GM21423 (cell line): ENCODE results near the gene DNAL4.
"Not testable (repeated sequence)": the region's sequence is repeated elsewhere in the genome, so short reads cannot be mapped to it uniquely, and the experiment has no call there.

ENCODE experiments used
- ATAC-seq: cut with Tn5 transposase; IDR thresholded peaks from one replicate; pipeline ENCODE4 v1.9.1; 2021; ENCODE audit warnings: mild to moderate bottlenecking, moderate library complexity; ENCODE audit not compliant: unreplicated experiment

The DNAL4 gene

DNA sequence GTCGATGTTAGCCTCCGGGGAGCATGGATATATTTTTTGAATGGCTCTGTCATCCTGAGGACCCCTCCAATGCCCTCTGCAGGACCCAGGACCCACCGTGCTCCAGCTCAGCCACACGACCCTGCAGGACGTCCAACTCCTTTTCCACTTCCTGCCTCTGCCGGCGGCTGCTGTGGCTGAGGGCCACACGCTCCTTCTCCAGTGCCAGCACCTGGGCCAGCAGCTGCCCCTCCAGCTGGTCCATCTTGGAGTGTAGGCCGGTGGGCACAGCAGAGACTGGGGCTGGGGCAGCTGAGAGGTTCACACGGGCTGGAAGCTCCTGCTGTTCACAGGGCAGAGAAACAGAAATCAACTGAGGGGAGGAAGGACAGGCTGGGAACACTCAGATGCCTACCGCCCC, 34.2 kb upstream of the DNAL4 start:
- no peak for ATAC-seq

DNA sequence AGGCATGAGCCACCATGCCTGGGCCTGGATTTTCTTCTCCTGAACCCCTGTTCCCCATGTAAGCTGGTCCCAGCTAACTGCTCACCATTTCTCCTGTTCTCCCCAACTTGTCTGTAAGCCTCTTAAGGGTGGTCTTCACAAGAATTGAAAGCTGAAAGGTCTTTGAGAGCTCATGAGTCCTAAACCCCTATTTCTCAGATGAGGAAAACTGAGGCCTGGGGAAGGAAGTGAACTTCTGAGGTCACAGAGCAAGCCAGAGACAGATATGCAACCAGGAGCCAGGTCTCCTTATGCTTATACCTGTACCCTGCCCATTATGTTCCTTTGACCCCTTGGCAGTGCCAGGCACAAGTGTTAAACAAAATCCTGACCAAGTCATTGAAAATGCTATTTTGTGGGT, 33.6 kb upstream of the DNAL4 start:
- ATAC-seq = no peak

DNA sequence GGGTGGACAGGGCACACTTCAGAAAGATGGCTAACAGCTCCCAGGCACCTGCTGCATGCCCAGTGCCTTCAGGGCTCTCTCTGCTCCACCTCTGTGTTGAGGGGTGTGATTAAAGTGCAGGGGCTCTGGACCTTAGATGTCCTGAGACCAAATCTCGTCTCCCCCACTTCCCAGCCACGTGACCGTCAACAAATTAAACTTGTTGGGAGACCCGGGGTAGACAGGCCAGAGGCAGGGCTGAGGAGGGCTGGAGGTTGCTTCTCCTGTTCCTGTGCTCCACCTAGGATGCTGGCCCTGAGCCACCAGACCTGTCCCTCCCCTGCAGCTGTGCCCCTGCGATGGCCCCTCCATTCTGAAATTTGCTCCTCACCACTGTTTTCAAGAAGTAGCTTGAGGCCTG, 32.9 kb upstream of the DNAL4 start:
- ATAC-seq = no peak

DNA sequence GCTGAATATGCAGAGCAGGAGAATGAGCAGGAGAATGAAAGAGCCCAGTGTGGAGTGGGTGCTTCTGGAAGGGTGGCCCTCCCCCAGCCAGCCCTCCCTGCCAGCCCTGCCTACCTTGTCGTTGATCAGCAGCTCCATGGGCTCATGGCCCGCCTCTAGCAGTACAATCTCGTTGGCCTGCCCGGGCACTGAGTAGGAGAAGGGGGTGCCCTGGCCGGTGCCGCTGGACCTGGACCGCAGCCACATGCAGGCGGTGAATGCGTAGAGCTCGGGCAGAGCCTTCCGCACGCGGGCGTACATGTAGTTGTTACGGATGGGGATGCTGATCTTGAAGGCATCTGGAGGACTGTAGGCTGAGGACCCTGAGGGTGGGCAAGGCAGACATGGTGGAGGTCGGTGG, 32.4 kb upstream of the DNAL4 start:
- ATAC-seq = no peak

DNA sequence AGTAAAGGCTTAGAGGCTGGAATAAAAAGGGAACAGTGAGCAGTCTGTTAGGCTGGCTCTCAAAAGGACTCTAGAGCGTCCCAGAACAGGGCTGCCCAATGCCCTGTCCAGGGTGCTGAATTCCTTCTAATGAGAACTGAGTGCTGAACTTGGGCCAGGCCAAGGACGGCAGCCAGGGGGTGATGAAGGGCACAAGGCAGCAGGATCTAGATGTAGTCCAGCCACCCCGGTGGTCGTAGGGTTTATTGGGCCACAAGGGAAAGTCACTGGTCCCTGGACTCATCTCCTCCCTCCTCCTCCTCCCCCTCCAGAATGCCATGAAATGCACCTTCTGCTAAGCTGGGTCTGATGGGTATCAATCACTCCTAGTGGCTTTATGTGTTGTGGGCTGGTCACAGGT, 30.6 kb upstream of the DNAL4 start:
- ATAC-seq = no peak

DNA sequence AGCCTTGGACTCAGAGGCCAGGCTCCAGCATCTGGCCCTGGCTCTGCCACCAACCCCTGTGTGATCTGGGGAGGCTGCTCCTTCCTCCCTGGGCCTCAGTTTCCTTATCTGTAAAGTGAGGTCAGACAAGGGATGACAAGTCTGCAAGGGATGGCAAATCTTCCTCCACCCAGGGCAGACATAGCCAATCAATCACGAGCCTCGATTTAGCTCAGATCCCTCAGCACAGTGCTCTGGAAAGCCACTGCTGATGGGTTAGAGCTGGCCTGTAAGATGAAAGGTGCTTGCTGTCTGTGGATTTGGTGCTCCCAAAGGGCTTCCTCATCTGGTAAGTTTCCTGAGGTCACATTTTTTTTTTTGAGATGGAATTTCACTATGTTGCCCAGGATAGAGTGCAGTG, 29.7 kb upstream of the DNAL4 start:
- ATAC-seq = no peak

DNA sequence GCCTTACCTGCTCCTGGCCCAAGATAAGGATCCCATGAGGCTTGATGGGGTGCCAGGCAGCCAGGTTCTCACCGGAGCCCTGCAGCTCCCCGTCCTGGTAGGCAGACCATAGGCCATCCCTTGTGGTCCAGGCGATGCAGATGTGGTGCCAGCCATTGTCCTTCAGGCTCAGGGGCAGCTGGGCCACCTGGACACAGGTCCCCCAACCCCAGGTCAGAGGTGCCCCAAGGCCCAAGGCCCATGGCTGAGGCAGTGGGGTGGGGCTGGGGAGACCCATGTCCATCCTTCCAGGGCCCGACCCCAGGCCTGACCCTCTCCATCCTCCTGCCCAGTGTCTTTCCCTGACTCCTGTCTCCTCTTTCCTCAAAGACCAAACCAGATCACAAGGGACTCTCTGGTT, 29.1 kb upstream of the DNAL4 start:
- no peak for ATAC-seq

DNA sequence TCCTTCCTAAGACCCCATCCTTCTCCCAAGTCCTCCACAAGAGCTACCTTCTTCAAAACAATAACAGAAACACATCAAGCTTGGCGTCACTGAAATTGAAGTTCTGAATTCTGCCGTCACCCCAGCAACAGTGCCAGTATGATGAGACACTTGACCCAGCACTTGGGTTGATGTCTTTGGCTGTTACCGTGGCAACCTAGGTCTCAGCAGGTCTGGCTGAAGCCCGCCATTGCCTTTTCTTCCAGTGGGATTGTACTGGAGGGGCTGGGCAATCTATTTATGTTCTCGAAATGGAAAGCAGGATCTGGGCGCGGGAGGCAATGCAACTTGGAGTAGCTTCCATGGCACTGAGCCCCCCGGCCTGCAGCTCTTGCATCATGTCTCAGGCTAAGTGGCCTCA, 26.1 kb upstream of the DNAL4 start:
- no peak for ATAC-seq

DNA sequence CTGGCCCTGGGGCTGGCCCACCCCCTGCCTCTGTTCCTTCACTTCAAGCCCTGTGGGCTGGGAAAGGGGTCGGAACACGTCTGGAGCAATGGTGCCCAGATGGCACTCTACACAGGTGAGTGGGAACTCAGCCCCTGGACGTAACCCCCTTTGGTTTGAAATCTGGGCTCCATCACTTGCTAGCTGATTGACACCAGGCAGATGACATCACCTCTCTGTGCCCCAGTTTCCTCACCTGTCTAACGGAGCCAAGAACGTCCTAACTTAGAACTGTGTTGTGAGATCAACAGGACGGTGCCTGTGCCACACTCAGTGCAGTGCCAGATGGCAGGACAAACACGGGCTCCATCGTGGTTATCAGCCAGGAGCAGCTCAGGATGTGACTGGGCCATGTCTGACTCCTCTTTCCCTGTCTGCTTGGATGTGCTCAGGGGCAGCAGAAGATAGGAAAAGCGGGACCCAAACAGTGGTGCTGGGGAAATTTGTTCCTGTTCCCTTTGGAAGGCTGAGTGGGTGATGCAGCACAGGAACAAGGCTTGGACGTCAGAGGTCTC, 25.5 kb upstream of the DNAL4 start:
- ATAC-seq = no peak

DNA sequence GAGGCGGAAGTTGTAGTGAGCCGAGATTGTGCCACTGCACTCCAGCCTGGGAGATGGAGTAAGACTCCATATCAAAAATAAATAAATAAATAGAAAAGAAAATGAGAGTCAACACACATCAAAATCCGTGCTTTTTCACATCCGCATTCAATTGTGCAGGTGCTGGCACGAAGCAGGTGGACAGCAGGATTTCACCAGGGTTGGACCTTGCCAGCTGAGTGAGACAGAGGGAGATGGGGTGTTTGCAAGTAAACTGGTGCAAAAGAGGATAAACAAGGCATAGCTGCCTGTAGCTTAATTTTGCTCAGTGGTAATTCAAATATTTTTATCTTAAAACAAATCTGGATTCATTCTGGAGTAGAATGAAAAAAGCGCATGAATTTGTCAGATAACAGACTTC, 23.3 kb upstream of the DNAL4 start:
- no peak for ATAC-seq

DNA sequence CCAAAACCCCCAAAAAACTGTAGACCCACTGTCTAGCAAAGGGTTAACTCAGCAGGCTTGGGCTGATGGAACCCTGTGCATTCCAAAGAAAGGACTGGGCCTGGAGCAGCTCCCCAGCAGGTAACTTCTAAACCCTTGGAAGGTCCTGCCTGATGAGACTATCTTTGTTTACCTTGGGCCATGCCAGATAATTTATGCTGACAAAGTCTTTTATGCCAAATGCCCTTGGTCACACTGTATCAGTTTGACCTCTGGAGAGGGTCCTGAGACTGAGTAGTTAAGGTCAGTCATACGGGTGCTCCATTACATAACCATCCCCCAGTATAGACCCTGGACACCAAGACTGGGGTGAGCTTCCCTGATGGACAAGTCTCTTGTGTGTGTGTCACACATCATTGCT, 21.9 kb upstream of the DNAL4 start:
- ATAC-seq = no peak

DNA sequence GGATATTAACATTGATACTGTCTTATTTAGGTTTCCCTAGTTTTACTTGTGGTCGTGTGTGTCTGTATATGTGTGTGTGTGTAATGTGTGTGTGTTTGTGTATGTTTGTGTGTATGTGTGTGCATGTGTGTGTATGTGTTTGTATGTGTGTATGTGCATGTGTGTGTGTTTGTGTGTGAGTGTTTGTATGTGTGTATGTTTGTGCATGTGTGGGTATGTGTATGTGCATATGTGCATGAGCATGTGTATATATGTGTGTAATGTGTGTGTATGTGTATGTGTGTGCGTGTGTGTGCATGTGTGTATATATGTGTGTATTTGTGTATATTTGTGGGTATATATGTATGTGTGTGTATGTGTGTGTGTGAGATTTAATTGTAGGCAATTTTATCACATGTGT, 17.3 kb upstream of the DNAL4 start:
- ATAC-seq = no peak

DNA sequence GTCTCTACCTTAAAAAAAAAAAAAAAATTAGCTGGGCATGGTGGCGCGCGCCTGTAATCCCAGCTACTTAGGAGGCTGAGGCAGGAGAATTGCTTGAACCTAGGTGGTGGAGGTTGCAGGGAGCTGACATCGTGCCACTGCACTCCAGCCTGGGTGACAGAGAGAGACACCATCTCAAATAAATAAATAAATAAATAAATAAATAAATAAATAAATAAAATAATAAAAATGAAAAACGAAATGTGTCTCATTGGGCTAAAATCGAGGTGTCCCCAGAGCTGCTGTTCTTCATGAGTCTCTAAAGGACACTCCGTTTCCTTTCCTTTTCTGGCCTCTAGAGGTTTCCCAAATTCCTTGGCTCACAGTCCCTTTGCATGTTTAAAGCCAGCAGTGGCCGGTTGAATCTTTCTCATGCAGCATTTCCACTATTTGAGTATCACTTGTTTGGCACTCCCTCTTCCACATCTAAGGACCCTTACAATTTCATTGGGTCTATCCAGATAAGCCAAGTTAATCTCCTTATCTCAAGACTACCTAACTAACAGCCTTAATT, 11.2 kb upstream of the DNAL4 start:
- ATAC-seq = not testable (repeated sequence)

DNA sequence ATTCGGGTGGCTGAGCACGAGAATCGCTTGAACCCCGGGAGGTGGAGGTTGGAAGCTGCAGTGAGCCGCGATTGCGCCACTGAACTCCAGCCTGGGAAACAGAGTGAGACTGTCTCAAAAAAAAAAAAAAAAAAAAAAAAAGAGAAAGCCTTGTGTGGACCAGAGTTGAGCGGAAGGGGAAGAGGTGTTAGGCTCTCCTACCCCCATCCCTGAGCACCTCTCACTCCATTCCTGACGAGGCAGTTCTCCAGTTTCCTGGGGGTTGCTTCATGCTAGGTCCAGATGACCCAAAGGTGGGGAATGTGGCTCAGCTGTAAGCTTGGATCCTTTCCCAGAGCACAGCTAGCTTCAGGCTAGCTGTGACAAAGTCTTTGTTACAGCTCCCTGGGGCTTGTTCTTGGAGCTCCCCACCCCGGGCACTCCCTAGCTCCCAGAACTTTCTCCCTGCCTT, 8.8 kb upstream of the DNAL4 start:
- no peak for ATAC-seq

DNA sequence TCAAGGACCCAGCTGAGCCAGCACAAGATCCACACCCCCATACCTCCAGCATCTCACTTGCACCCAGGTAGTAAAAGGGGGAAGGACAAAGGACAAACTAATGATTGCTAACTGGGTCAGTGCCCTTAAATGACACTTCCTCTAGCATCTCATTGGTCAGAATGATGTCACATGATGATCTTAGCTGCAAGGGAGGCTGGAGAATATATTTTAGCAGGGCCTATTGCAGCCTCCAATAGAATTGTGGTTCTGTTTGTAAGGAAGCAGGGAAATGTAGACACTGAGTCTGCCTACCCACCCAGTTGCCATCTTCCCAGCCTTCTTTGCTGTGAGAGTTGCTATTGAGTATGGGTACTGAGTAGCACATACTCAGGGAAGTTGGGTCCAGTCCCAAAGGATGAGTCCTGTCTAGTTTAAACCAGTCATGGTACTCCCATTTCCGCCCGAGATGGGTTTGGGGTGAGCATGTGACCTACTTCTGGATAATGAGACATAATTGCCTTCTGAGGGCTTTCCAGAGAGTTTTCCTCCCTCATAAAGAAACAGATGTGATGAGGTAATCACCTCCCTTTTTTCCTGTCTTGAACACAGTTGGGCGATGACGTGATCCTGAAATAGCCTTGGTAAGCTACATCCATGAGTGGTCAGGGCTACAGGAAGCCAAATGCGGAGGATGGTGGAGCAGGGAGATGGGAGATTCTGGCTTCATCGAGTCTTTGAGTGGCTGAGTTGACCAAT, 5.5 kb upstream of the DNAL4 start:
- ATAC-seq = no peak

DNA sequence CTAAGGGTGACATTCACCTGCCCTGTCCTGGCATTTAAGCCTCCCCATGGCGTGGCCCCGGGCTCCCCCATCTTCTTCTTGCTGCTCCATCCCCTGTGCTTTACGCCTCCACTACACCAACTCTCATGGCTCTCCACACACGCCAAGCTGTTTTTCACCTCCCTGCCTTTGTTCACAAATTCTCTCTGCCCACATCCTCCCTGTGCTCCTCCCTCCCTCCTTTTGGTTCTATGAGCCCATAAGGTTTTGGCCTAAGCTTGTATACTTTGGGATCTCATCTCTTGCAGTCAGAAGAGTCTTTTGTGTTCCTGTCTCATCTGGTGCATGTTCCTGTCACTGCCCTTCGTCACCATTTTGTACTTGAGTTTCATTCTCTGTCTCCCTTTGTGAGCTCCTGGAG, 4.6 kb upstream of the DNAL4 start:
- ATAC-seq = no peak

DNA sequence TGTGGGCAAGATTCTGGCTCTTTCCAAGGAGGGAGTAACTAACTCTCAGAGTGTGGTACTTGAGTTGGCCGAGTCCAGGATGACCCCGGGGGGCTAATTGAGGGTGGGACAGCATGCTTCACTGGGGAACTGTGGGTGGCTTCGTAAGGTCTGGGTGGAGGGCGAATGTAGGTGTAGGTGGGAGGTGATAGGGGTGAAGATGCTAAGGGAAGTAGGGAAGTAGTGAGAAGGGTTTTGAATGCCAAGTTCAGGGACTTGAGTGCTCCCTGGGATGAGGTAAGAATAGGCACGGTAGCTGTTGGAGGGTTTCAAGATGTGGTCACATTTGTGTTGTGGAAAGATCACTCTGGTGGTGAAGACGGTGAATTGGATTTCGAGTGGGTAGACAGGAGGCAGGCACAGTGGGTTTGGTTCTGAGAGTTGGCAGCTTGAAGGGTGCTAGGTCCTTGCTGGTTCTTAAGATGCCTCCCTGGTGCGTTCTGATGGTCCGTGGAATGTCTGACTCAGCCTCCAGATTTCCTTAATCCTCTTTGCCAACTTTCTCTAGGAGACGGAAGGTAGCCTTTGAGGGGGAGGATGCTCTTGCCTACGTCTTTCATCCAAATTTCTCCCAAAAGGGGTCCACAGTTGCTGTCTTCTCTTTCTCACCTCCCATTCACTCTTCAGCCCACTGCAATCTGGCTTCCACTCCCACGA, 2.5 kb upstream of the DNAL4 start:
- no peak for ATAC-seq

DNA sequence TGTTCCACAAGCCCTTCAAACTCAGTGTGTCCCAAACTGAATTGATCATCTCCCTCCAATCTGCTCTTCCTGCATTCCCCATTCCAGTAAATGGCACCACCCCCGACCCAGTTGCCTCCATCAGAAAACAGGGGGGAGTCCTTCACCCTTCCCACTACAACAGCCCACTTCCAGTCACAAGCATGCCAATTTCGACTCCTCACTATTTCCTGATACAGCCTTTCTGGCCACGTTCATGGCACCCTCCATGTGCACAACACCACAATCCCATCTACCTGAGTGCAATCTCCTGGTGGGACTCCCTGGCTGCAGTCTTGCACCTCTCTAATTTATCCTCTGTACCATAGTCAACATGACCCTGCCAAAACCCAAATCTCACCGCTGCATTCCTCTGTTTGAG, 1.6 kb upstream of the DNAL4 start:
- no peak for ATAC-seq

DNA sequence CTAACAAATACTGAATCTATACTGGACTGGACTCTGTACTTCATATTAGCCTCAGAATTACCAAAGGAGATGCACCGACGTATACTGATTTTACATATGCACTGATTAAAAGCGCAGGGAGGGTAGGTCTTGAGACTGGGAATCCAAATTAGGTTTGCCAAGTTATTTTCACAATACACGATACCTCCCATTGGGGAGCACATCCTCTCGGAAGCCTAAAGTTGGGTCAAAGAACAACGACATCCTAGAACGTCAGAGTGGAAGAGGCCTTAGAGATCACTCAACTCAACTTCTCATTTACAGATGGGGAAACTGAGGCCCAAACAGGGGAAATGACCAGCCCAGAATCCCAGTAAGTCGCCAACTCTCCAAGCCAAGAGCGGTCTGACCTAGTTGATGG, 626 bp downstream of the DNAL4 start:
- ATAC-seq = no peak

DNA sequence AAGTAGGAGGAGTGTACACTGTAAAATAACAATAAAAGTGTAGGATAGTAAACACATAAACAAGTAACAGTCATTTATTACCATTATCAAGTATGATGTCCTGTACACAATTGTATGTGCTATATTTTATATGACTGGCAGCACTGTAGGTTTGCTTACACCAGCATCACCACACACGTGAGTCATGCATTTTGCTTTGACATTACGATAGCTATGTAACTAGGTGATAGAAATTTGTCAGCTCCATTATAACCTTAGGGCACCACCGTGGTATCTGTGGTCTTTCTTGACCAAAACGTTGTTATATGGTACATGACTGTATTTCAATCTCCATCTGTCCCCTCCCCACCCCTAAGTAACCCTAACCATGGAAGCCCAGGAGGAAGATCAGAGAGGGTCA, 1.1 kb downstream of the DNAL4 start:
- ATAC-seq = no peak

DNA sequence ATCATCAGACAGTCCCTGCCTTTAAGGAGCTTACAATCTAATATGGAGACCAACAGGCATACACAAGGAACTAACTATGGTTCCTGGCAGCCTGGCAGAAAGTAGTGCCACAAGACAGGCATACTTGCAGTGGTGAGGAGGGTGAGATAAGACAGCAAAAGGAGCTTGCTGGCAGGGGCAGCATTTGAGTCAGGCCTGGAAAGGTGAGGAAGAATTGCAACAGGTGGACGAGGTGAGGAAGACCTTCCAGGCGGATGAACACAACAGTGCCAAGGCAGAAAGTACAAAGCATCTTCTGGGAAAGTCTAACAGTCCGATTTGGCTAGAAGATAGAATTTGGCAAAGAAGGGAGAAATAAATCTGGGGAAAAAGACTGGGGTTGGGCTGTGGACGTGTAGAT, 4.3 kb downstream of the DNAL4 start:
- no peak for ATAC-seq

DNA sequence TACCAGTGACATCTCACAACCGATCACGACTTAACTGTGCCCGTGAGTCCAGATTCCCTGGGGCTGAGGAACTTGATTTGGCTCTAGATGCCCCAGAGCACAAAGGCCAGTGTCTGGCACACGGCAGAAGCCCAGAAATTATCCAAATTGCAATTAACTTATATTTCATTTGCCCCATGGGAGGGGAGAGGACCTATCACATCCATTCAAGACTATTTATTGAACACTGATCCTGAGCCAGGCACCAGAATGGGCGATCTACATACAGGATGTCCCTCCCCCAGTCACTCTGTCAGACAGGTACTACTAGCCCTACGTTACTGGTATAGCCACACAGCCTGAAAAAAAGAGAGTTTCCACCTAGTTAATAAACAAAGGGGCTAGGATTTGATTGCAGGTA, 5.1 kb downstream of the DNAL4 start:
- no peak for ATAC-seq
